IMR-90 (cell line): ENCODE results near the gene IL21R. TPM values are rescaled to one million over a fixed set of nuclear protein-coding genes. Genes with fewer than 3 reads are reported as not detected.

Experiments
- ATAC-seq: fragments of 200-7000 bp; cut with Tn5 transposase; 2 replicates; pipeline ENCODE4 v1.9.1; 2020; ENCODE audit warnings: low read depth, mild to moderate bottlenecking, moderate library complexity
- BruUV-seq: library from RNA; stranded (reverse); fragments of 400-500 nt; replicated peaks from 2 replicates; lab custom pipeline; 2021; lab: Mats Ljungman, UMichigan
- CTCF ChIA-PET: fragments of 300-600 bp; formaldehyde crosslinking; extraction: SDS; loops from one replicate; lab custom pipeline; 2021; ENCODE audit warnings: antibody characterized with exemption; lab: Yijun Ruan, JAX
- POLR2A ChIA-PET: fragments of 300-600 bp; sonication (Branson Sonifier 250); formaldehyde crosslinking; loops from one replicate; lab custom pipeline; 2022; ENCODE audit warnings: antibody characterized with exemption; ENCODE audit not compliant: unreplicated experiment; lab: Charles Lee
- DNase-seq: peaks from one replicate; pipeline ENCODE4 v3.0.0; 2013
- H2AFZ ChIP-seq: replicated peaks from 2 replicates; pipeline ENCODE3; 2013; ENCODE audit warnings: low read length, mild to moderate bottlenecking; ENCODE audit not compliant: poor library complexity
- H2AK5ac ChIP-seq: 2 replicates; pipeline ENCODE4 v1.6.1; 2013; ENCODE audit warnings: low read depth, low read length, inconsistent platforms
- H2AK9ac ChIP-seq: replicated peaks from 2 replicates; pipeline ENCODE3; 2013; ENCODE audit warnings: mild to moderate bottlenecking, low read depth, low read length, moderate library complexity; ENCODE audit not compliant: poor library complexity
- H2BK120ac ChIP-seq: 2 replicates; pipeline ENCODE4 v1.6.1; 2013; ENCODE audit warnings: low read depth, low read length, inconsistent platforms
- H2BK15ac ChIP-seq: 3 replicates; pipeline ENCODE4 v1.6.1; 2013; ENCODE audit warnings: low read depth, low read length, inconsistent platforms
- H2BK20ac ChIP-seq: 2 replicates; pipeline ENCODE4 v1.6.1; 2013; ENCODE audit warnings: low read depth, mild to moderate bottlenecking, inconsistent platforms, low read length, moderate library complexity
- H2BK5ac ChIP-seq: 2 replicates; pipeline ENCODE4 v1.6.1; 2013; ENCODE audit warnings: mild to moderate bottlenecking, low read depth, low read length, inconsistent platforms; ENCODE audit not compliant: poor library complexity, severe bottlenecking
- H3K14ac ChIP-seq: replicated peaks from 2 replicates; pipeline ENCODE4 v1.6.1; 2013; ENCODE audit warnings: low read depth, low read length, inconsistent platforms
- H3K18ac ChIP-seq: 2 replicates; pipeline ENCODE4 v1.6.1; 2013; ENCODE audit warnings: low read depth, low read length, control low read depth
- H3K23ac ChIP-seq: 2 replicates; pipeline ENCODE4 v1.6.1; 2013; ENCODE audit warnings: low read depth, low read length, inconsistent platforms
- H3K27ac ChIP-seq: 2 replicates; pipeline ENCODE4 v1.5.1; 2013; ENCODE audit warnings: mild to moderate bottlenecking, control low read depth, low read length; ENCODE audit not compliant: insufficient read depth
- H3K27me3 ChIP-seq: 2 replicates; pipeline ENCODE4 v1.6.1; 2013; ENCODE audit warnings: low read length; ENCODE audit not compliant: control insufficient read depth, insufficient read depth
- H3K36me3 ChIP-seq: 2 replicates; pipeline ENCODE4 v1.6.1; 2013; ENCODE audit warnings: low read length, mixed read lengths; ENCODE audit not compliant: control insufficient read depth, insufficient read depth
- H3K4ac ChIP-seq: 2 replicates; pipeline ENCODE4 v1.6.1; 2013; ENCODE audit warnings: low read depth, low read length, inconsistent platforms
- H3K4me1 ChIP-seq: 2 replicates; pipeline ENCODE4 v1.6.1; 2013; ENCODE audit warnings: low read length, mixed read lengths; ENCODE audit not compliant: control insufficient read depth, insufficient read depth
- H3K4me2 ChIP-seq: 2 replicates; pipeline ENCODE4 v1.6.1; 2013; ENCODE audit warnings: low read depth, mild to moderate bottlenecking, control low read depth, low read length, moderate library complexity
- H3K4me3 ChIP-seq: 2 replicates; pipeline ENCODE4 v1.5.1; 2013; ENCODE audit warnings: low read depth, mild to moderate bottlenecking, control low read depth, low read length, moderate library complexity; ENCODE audit not compliant: insufficient read depth
- H3K56ac ChIP-seq: 2 replicates; pipeline ENCODE4 v1.6.1; 2013; ENCODE audit warnings: low read length, inconsistent platforms; ENCODE audit not compliant: insufficient read depth; ENCODE audit errors: extremely low read depth
- H3K79me1 ChIP-seq, 2 experiments: 2 replicates each; pipeline ENCODE4 v1.6.1; 2013; ENCODE audit warnings: low read length in 2 of 2, inconsistent platforms in 1 of 2, low read depth in 1 of 2
- H3K9ac ChIP-seq: 2 replicates; pipeline ENCODE4 v1.6.1; 2013; ENCODE audit warnings: low read depth, low read length, control low read depth
- H3K9me1 ChIP-seq: 2 replicates; pipeline ENCODE4 v1.6.1; 2013; ENCODE audit warnings: low read length, inconsistent platforms; ENCODE audit not compliant: insufficient read depth
- H3K9me3 ChIP-seq: 2 replicates; pipeline ENCODE4 v1.6.1; 2013; ENCODE audit warnings: low read length; ENCODE audit not compliant: control insufficient read depth, insufficient read depth
- H4K20me1 ChIP-seq: 2 replicates; pipeline ENCODE4 v1.6.1; 2013; ENCODE audit warnings: low read length, inconsistent platforms; ENCODE audit not compliant: insufficient read depth
- H4K5ac ChIP-seq: 2 replicates; pipeline ENCODE4 v1.6.1; 2013; ENCODE audit warnings: mild to moderate bottlenecking, low read depth, low read length, control low read depth
- H4K8ac ChIP-seq, 2 experiments: 2 replicates each; pipeline ENCODE4 v1.6.1; 2013; ENCODE audit warnings: low read depth in 2 of 2, low read length in 2 of 2, control low read depth in 1 of 2, inconsistent platforms in 1 of 2
- H4K91ac ChIP-seq: 2 replicates; pipeline ENCODE4 v1.6.1; 2013; ENCODE audit warnings: low read depth, low read length, inconsistent platforms; ENCODE audit not compliant: insufficient read depth
- CEBPB ChIP-seq: IDR thresholded peaks from 2 replicates; pipeline ENCODE4 v1.6.1; 2012; ENCODE audit warnings: low read depth, low read length, improper control_type of control experiment
- FOS ChIP-seq: fragments of 150-350 bp; IDR thresholded peaks from 2 replicates; pipeline ENCODE4 v1.6.1; 2016; ENCODE audit warnings: low read depth, low read length
- MAFK ChIP-seq: IDR thresholded peaks from 2 replicates; pipeline ENCODE4 v1.6.1; 2012; ENCODE audit warnings: low read depth, low read length, improper control_type of control experiment
- MAZ ChIP-seq: IDR thresholded peaks from 2 replicates; pipeline ENCODE4 v1.6.1; 2012; ENCODE audit warnings: low read depth, mild to moderate bottlenecking, low read length, improper control_type of control experiment, moderate library complexity, borderline replicate concordance
- POLR2A ChIP-seq: IDR thresholded peaks from 2 replicates; pipeline ENCODE4 v1.6.1; 2012; ENCODE audit warnings: mild to moderate bottlenecking, low read depth, low read length
- RAD21 ChIP-seq: IDR thresholded peaks from 2 replicates; pipeline ENCODE4 v1.6.1; 2012; ENCODE audit warnings: low read length, improper control_type of control experiment
- RCOR1 ChIP-seq: IDR thresholded peaks from 2 replicates; pipeline ENCODE4 v1.6.1; 2012; ENCODE audit warnings: mild to moderate bottlenecking, low read length, improper control_type of control experiment; ENCODE audit not compliant: insufficient replicate concordance
- RFX5 ChIP-seq: IDR thresholded peaks from 2 replicates; pipeline ENCODE4 v1.8.0; 2012; ENCODE audit warnings: low read depth, mild to moderate bottlenecking, low read length, moderate library complexity
- WGBS, 2 experiments: methylation state at CpG; one replicate each; pipeline versions ENCODE4 v1.1.5 to v1.1.7; 2013; ENCODE audit warnings: missing lambda C conversion rate in 2 of 2; ENCODE audit not compliant: insufficient read length in 1 of 2; ENCODE audit errors: extremely low coverage in 2 of 2; 5-methylcytosine and 5-hydroxymethylcytosine counted together
- dilution Hi-C: fragments of 300-500 bp; cut with HindIII; formaldehyde crosslinking; loops from one replicate; pipeline ENCODE4 v1.14.3; 2018; ENCODE audit warnings: low sequenced_read_pairs; ENCODE audit not compliant: unreplicated experiment
- in situ Hi-C: fragments of 300-500 bp; cut with MboI; formaldehyde crosslinking; loops from 3 replicates; pipeline ENCODE4 v1.14.3; 2019; ENCODE audit warnings: low sequenced_read_pairs, inconsistent platforms, mixed read lengths
- intact Hi-C: fragments of 100-400 bp; cut with micrococcal nuclease; formaldehyde crosslinking; loops from 2 replicates; pipeline ENCODE4 v1.10.0; 2022
- polyA plus RNA-seq, 3 experiments: library from polyadenylated mRNA; depleted of rRNA; stranded (reverse); fragments of >200 nt; gene quantifications; 2 replicates each; pipeline ENCODE4 v1.2.3, GENCODE V29; 2012; ENCODE audit warnings: low replicate concordance in 1 of 3
- total RNA-seq: library from RNA; depleted of rRNA; stranded (reverse); fragments of >200 nt; gene quantifications from 2 replicates; pipeline ENCODE4 v1.2.3, GENCODE V29; 2012
- TF ChIP-seq, protein P1 (sequence below): fragments of 150-350 bp; IDR thresholded peaks from 2 replicates; pipeline ENCODE4 v1.6.1; 2017; ENCODE audit warnings: mild to moderate bottlenecking, antibody characterized with exemption, low read length, low read depth
- TF ChIP-seq, protein P2 (sequence below): fragments of 150-350 bp; IDR thresholded peaks from 2 replicates; pipeline ENCODE4 v1.6.1; 2016; ENCODE audit warnings: low read depth, mild to moderate bottlenecking, low read length, moderate library complexity, borderline replicate concordance

The IL21R gene
- total and polyA plus RNA-seq, 2 of the 4 experiments (the other 2 are of a cell fraction): 0.72 to 0.97 TPM

DNA sequence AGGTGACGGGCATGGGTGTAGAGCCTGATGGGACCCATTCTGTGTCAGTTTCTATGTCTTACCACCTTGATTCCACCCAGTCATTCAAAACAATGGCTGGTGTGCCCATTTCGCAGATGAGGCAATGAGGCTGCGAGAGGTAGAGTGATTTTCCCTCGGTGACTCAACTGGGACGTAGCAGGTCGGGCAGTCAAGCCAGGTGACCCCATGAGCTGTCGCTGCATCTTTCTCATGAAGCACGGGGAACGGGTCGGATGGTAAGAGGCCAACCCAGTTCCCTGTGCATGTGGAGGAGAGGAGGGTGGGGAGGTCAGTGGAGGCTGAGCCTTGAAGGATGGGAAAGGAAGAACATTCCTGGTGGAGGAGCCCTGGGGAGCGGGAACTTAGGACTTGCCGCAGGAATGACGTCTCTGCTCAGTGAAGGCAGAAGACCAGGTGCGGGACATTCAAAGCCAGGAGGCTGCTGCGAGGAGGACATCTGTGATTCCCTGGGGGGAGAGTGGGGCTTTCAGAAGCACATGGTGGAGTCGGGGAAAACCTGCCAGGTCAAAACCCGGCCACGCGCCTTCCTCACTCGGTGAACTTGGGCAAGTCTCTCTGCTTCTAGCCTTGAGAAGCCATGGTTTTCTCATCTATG lies 1.1 kb downstream of the IL21R start:
- peak overlapping the region; percentile 86 for H4K91ac ChIP-seq
- no peak overlapping the region; the same call in none of the 2 replicates for H3K14ac ChIP-seq
- TF ChIP-seq, protein P1, sequence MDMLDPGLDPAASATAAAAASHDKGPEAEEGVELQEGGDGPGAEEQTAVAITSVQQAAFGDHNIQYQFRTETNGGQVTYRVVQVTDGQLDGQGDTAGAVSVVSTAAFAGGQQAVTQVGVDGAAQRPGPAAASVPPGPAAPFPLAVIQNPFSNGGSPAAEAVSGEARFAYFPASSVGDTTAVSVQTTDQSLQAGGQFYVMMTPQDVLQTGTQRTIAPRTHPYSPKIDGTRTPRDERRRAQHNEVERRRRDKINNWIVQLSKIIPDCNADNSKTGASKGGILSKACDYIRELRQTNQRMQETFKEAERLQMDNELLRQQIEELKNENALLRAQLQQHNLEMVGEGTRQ: no peak
- TF ChIP-seq CEBPB: no peak
- no peak for TF ChIP-seq MAFK
- no peak for TF ChIP-seq RFX5
- TF ChIP-seq RAD21: no peak
- TF ChIP-seq RCOR1: no peak
- TF ChIP-seq, protein P2, sequence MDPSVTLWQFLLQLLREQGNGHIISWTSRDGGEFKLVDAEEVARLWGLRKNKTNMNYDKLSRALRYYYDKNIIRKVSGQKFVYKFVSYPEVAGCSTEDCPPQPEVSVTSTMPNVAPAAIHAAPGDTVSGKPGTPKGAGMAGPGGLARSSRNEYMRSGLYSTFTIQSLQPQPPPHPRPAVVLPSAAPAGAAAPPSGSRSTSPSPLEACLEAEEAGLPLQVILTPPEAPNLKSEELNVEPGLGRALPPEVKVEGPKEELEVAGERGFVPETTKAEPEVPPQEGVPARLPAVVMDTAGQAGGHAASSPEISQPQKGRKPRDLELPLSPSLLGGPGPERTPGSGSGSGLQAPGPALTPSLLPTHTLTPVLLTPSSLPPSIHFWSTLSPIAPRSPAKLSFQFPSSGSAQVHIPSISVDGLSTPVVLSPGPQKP: no peak
- no peak for TF ChIP-seq POLR2A
- no peak for TF ChIP-seq MAZ
- no peak for TF ChIP-seq FOS
- H2BK120ac ChIP-seq: peak overlapping the region; percentile 86
- no peak overlapping the region for H3K9ac ChIP-seq
- no peak overlapping the region for H2AFZ ChIP-seq
- H3K27me3 ChIP-seq: no peaks in the 10 kb centered on the region
- peak overlapping the region; percentile 91 for H2AK5ac ChIP-seq
- ATAC-seq (no peak), DNase-seq (no peak)
- no peaks in the 10 kb centered on the region for H3K36me3 ChIP-seq
- BruUV-seq: no TSS peak
- POLR2A ChIA-PET: no interaction called here
- H2BK15ac ChIP-seq: peak overlapping the region; percentile 74; the same call in 1 of the 3 replicates
- intact Hi-C loops: no loop called here
- peaks cover 19% of the 10 kb centered on the region for H3K4me1 ChIP-seq
- no peak overlapping the region for H3K27ac ChIP-seq
- no peak overlapping the region for H4K5ac ChIP-seq
- H3K79me1 ChIP-seq: peaks cover 6 to 17% of the 10 kb centered on the region in 2 experiments; a peak in 2 of 4 replicates
- H3K56ac ChIP-seq: no peak overlapping the region
- no peak overlapping the region for H2AK9ac ChIP-seq
- H2BK5ac ChIP-seq: no peak overlapping the region
- H4K8ac ChIP-seq: peak overlapping the region; percentile 8 to 32; a peak in 2 of 4 replicates
- H3K9me3 ChIP-seq: no peaks in the 10 kb centered on the region
- dilution Hi-C loops: no loop called here
- H3K4me2 ChIP-seq: no peak overlapping the region
- in situ Hi-C loops: no loop called here
- peaks cover 20% of the 10 kb centered on the region for H3K9me1 ChIP-seq
- H3K4me3 ChIP-seq: no peak overlapping the region
- H4K20me1 ChIP-seq: no peaks in the 10 kb centered on the region
- CTCF ChIA-PET: no interaction called here
- H3K23ac ChIP-seq: peak overlapping the region; percentile 33; the same call in 1 of the 2 replicates
- peak overlapping the region; percentile 79 for H2BK20ac ChIP-seq
- no peak overlapping the region for H3K18ac ChIP-seq
- peak overlapping the region; percentile 84 for H3K4ac ChIP-seq
- WGBS, 2 experiments: 91% methylated on average over 15 of the region's 20 CpGs; no CpG with 5 or more reads in 1 of the 2 experiments
